Stimulated activated CD4-positive, alpha-beta T cell treated with anti-CD3 and anti-CD28 coated beads, Interleukin-2, amount 100 ng/mL, for 48 hours (primary cell): ENCODE results near the gene ATIC.
"Not testable (repeated sequence)": the region's sequence is repeated elsewhere in the genome, so short reads cannot be mapped to it uniquely, and the experiment has no call there.

Source experiments
- DNase-seq, 2 donors: peaks; one replicate each; pipeline ENCODE4 v3.0.0-alpha.2; 2020

The ATIC gene

GRCh38 chr2:215316336-215316735 is 4.5 kb downstream of the ATIC start:
- no peak for DNase-seq

GRCh38 chr2:215319500-215319899 is 7.6 kb downstream of the ATIC start:
- no peak for DNase-seq

- no peak for DNase-seq
Measured at GRCh38 chr2:215320102-215320501, 8.2 kb downstream of the ATIC start.

- DNase-seq: no peak
Measured at GRCh38 chr2:215320679-215321078, 8.8 kb downstream of the ATIC start.

GRCh38 chr2:215324811-215325210 is 13.0 kb downstream of the ATIC start:
- DNase-seq: no peak

- DNase-seq: no peak
Measured at GRCh38 chr2:215328066-215328465, 16.2 kb downstream of the ATIC start.

- no peak for DNase-seq
Measured at GRCh38 chr2:215332872-215333595, 21.2 kb downstream of the ATIC start.

GRCh38 chr2:215338883-215339679 is 27.2 kb downstream of the ATIC start:
- DNase-seq: no peak

- no peak for DNase-seq
Measured at GRCh38 chr2:215347878-215348277, 36.0 kb downstream of the ATIC start.

- no peak for DNase-seq
Measured at GRCh38 chr2:215352602-215353001, 40.7 kb downstream of the ATIC start.

- DNase-seq: no peak
Measured at GRCh38 chr2:215354771-215355695, 43.2 kb downstream of the ATIC start.

GRCh38 chr2:215355801-215356200 is 43.9 kb downstream of the ATIC start:
- DNase-seq: no peak

- no peak for DNase-seq
Measured at GRCh38 chr2:215356334-215356947, 44.6 kb downstream of the ATIC start.

- no peak for DNase-seq
Measured at GRCh38 chr2:215356948-215357461, 45.1 kb downstream of the ATIC start.

- no peak for DNase-seq
Measured at GRCh38 chr2:215357660-215358059, 45.8 kb downstream of the ATIC start.

- DNase-seq: no peak
Measured at GRCh38 chr2:215358312-215358845, 46.5 kb downstream of the ATIC start.

- no peak for DNase-seq
Measured at GRCh38 chr2:215358891-215359575, 47.2 kb downstream of the ATIC start.

- DNase-seq: no peak
Measured at GRCh38 chr2:215359576-215359922, 47.7 kb downstream of the ATIC start.

GRCh38 chr2:215360059-215360458 is 48.2 kb downstream of the ATIC start:
- DNase-seq: not testable (repeated sequence)

GRCh38 chr2:215360596-215360995 is 48.7 kb downstream of the ATIC start:
- DNase-seq: no peak

GRCh38 chr2:215361211-215361875 is 49.5 kb downstream of the ATIC start:
- DNase-seq: no peak
